HG02981 (cell line): ENCODE measurements around the gene ZNF750.

Experiments used
- ATAC-seq: cut with Tn5 transposase; IDR thresholded peaks from one replicate; pipeline ENCODE4 v1.9.1; 2021; ENCODE audit warnings: mild to moderate bottlenecking, moderate library complexity; ENCODE audit not compliant: unreplicated experiment

The ZNF750 gene

GRCh38 chr17:82839617-82840292 is at the start of gene ZNF750:
Gene ZNF750 (minus strand): TSS chr17:82840022. CDS start chr17:82832454, 7,568 bp downstream.
- ATAC-seq, result no peak

DNA sequence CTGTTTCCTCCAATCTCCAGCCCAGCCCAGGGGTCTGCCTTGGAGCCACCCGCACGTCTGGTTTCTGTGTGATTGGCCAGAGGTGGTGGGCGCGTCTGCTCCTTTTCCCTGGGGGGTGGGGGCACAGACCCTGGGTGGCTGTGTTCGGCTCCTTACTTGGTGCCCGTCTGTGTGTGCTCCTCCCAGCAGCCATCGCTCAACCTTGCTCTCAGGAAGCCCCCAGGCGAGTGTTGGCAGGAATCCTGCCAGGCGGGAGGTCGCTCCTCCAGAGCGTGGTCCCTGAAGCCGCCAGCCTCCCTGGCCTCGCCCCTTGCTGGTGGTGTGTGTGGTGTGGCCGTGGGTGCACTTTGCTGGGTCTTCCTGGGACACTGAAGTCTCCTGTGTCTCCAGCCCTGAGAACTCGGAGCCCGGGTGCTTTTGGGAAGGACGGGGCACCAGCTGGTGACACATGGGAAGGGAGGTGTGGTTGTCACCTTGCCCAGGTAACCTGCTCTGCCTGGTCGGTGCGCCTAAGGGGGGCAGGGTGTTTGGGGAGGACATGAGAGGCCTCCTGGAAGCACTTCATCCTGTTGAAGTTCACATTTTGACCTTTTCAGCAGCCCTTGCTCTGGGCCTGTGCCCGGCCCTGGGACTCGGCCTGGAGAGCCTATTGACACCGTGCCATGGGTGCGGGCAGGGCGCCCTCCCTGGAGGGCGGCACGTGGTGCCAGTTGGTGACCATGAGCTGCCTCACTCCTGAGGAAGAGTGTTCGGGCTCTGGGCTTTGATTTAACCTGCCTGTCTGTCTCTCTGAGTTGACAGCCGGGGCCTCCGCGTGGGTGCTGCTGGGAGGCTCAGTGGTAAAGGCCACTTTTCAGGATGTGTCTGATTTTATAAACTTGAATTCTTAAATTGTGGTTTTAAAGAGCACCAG is 49.0 kb upstream of the ZNF750 start:
- ATAC-seq, result no peak

DNA sequence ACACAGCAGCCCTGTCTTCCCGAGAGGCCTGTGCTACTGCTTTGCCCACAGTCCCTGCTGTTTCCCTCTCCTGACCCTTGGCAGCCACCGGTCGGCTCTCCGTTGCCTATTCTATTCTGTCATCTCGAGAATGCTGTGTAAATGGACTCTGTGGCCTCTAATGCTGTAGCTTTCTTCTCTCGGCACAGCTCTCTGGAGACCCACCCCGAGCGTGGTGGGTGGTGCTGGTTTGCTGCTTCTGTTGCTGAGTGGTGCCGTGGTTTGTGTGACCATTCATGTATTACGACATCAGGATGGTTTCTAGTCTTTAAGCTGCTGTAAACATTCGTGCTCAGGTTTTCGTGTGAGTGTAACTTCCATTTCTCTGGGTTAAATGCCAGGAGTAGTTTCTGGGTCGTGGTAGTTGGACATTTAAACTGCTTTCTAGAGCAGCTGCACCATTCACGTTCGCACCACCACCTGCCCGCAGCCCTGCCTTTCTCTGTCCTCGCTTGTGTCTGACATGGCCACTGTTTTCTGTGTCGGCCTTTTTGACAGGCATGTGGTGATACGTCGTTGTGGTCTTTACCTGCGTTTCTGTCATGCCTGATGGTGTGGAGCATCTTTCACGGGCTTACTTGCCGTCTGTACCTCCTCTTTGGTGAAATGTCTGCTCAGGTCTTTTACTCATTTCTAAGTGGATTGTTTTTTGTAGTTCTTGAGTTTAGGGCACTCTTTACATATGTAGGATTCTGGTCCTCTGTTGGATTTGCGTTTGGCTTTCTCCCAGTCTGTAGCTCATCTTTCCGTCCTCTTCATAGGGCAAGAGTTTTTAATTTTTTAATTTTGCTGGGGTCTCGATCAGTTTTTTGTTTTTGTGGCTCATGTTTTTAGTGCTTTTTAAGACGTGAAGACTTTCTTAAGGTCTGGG is 47.7 kb upstream of the ZNF750 start:
- ATAC-seq, result no peak

GRCh38 chr17:82884970-82885353 is 45.1 kb upstream of the ZNF750 start:
- ATAC-seq, result no peak

DNA sequence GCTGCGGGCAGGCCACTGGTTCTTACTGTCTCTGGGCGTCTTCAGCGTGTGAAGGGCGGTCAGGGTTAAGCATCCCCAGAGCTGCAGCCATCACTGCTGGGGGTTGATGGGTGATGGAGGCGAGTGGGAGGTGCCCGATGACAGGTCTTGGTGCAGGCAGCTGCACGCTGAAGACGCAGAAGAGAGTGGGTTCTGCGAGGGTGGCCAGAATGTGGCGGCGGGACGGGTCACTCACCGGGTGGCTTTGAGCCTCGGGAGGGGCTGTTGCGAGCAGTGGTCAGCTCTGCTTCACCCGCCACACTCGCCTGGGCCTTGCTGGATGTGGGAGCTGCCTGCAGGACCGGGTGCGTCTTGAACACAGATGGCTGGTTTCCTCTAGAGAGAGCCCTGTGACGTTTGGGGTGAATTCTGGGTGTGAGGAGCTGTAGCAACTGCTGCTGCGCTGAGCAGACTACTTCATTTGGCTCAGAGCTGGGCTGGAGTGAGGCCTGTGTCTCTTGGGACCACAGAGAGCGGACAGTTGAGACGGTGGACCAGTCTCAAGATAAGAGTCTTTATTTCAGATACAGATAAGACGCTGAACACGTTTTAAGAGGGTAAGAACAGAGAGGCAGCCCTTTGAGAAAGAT is 44.6 kb upstream of the ZNF750 start:
- no peak for ATAC-seq

GRCh38 chr17:82883419-82884031 is 43.7 kb upstream of the ZNF750 start:
- no peak for ATAC-seq

- ATAC-seq, result no peak
These were observed 43.0 kb upstream of the ZNF750 start for GRCh38 chr17:82882715-82883418.

- no peak for ATAC-seq
These were observed 42.3 kb upstream of the ZNF750 start for GRCh38 chr17:82881900-82882714.

DNA sequence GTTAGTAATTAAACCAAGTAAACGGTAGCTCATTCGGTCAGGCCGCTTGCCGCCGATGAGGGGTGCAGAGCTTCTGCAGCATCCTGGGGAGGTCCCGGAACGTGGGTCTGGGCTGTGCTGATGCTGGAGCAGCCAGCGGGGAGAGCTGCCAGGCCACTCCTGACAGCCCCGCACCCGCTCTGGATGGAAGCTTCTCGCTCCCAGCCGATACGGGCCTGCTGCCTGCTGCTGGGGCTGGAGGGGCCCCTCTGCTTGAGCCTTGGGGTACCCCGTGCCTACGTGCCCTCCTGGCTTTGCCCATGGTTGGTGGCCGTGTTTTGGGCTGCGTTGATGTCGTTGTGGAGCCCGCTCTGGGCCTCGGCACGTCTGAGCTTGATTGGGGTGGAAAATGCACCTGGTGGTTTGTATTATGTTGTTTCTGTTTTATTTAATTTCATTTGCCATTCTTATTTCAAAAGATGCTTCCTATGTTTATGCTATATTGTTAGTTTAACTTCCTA is 41.6 kb upstream of the ZNF750 start:
- no peak for ATAC-seq

GRCh38 chr17:82880620-82881323 is 41.0 kb upstream of the ZNF750 start:
- ATAC-seq, result no peak

- ATAC-seq, result no peak
These were observed 39.4 kb upstream of the ZNF750 start for GRCh38 chr17:82879241-82879640.

- ATAC-seq, result no peak
These were observed 38.7 kb upstream of the ZNF750 start for GRCh38 chr17:82878527-82878926.

DNA sequence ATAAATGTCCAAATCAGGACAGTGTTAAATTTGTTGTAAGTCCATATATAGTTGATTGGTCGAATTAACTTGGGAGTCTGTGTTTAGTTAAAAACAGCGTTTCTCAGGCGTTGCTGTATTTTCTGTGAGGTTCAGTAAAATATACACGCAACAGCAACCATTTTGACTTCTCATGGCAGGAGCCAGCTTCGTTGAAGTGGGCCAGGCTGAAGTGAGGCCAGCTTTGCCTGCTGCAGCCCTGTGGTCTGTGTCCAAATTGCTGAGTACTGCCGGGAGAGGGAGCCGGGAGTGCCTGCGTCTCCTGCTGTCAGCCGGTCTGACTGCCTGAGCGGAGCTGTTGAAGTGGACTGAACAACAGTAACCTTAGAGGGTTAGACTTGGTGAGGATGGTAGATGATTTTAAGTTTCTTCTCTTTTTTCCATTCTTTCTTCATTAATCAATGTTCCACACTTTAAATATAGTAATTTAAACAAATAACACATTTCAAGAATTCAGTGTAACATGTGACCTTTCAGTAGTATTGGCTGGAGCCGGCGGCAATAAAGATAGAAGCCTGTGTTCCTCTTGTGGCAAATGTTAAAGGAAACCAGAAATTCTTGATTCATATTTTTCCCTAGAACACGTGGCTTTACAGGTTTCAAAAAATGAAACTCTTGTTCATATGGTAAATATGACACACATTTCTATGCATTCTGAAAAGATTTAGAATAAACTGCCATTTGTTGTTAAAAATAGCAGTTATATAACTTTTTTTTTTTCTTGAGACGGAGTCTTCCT is 37.0 kb upstream of the ZNF750 start:
- no peak for ATAC-seq

GRCh38 chr17:82876149-82876548 is 36.3 kb upstream of the ZNF750 start:
- no peak for ATAC-seq

GRCh38 chr17:82875407-82875856 is 35.6 kb upstream of the ZNF750 start:
- no peak for ATAC-seq

GRCh38 chr17:82874011-82874835 is 34.4 kb upstream of the ZNF750 start:
- ATAC-seq, result no peak
